CD4-positive, alpha-beta T cell treated with Interleukin-2 at 100 ng/mL for 4 hours (primary cell): ENCODE results near the gene CHST3.
"Not testable (repeated sequence)": the region's sequence is repeated elsewhere in the genome, so short reads cannot be mapped to it uniquely, and the experiment has no call there.

Source experiments
- DNase-seq: peaks from one replicate; pipeline ENCODE4 v3.0.0-alpha.2; 2020; ENCODE audit warnings: low spot score

Gene CHST3

DNA sequence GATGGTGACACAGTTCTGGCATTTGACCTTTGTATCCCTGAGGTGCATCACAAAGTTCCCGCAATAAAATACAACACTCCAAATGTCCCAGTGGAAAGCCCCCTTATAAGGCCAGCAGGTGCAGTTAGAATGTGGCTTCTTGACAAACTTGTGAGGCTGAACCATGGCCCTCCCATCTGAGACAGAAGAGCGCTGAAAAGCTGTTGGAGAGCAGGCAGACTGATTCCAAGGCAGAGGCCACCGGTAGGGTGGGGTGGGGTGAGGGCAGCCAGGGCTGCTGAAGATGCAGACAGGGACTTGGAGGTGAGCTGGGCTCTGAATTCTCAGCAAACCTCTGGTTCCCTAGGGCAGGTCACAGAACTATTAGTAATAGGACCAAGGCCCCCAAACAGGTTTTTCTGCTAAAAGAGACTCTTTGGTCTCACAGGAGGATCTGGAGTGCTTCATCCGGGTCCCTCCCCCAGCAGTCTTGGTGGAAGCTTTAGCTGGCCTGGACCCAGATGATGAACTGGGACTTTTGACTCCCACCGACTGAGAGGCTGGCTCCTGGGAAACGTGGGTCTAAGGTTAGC, 15.6 kb upstream of the CHST3 start:
- no peak for DNase-seq

- DNase-seq: no peak
Observed at GRCh38 chr10:71950683-71951082, 13.5 kb upstream of the CHST3 start.

GRCh38 chr10:71952745-71953144, 11.4 kb upstream of the CHST3 start:
- DNase-seq: no peak

- no peak for DNase-seq
Observed at GRCh38 chr10:71957546-71958275, 6.5 kb upstream of the CHST3 start.

DNA sequence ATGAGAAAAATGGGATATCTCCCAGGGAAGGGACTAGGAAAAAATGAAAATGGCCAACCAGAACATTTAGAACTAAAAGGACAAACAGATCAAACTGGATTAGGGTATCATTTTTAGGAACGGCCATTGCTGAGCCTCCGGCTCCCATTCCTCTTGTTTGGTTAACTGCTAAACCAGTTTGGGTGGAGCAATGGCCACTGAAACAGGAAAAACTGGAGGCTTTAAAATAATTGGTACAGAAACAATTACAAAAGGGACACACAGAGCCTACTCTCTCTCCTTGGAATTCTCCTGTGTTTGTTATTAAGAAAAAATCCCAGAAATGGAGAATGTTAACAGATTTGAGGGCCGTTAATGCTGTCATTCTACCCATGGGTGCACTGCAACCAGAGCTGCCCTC, 4.7 kb upstream of the CHST3 start:
- DNase-seq: no peak

DNA sequence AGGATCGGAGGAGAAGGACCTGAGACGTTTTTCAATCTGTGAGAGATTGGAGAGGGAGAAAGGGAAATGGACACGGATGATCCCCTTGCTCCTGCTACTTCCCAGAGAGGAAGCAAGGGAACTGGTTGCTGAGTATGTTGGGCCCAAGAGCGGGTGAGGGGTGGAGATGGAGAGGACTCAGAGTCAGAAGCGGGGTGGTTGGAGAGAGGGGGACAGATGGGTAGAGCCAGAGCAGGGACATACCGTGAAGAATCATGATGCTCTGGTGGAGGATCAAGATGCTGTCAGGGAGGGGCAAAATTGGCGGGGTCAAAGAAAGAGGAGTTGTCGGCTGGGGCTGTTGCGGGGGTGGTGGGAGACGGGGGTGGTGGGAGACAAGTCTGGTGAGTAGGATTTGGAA, 2.4 kb upstream of the CHST3 start:
- DNase-seq: no peak

- DNase-seq: no peak
Observed at GRCh38 chr10:71962901-71963300, 1.3 kb upstream of the CHST3 start.

GRCh38 chr10:71963351-71964097, 671 bp upstream of the CHST3 start:
- no peak for DNase-seq

DNA sequence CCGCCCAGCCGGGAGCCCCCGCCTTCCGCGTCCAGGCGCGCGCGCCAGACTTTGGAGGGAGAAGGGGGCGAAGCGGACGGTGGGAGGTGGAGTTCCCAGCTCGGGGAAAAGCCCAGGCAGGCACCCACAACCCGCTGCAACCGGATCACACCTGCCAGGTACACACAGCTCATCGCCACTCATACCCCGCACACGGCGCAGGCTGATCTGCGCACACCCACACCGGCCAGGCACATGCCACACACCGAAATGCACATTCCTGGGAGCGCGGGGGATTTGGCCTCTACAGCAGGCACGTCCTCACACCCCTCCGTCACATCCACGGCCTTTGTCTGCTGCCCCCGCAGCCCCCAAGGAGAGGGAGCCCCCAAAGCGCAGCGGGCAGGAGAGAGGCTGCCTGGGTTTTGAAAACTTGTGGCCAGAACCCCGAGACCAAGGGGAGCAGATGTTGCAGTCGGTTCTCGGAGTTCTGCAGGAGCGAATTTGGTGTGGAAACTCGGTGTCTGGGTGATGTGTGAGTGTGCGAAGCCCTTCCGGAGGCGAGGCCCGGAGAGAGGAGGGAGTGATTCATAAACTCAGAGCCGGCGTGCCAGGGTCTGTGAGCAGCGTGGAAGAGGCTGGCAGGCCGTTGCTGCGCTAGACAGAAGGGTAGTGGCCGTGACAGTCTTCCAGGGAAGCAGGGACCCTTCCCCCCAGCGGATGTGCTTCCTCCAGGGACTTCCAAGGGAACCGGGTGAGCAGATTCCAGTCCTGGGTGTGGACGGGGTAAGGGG, 734 bp downstream of the CHST3 start:
- DNase-seq: no peak

DNA sequence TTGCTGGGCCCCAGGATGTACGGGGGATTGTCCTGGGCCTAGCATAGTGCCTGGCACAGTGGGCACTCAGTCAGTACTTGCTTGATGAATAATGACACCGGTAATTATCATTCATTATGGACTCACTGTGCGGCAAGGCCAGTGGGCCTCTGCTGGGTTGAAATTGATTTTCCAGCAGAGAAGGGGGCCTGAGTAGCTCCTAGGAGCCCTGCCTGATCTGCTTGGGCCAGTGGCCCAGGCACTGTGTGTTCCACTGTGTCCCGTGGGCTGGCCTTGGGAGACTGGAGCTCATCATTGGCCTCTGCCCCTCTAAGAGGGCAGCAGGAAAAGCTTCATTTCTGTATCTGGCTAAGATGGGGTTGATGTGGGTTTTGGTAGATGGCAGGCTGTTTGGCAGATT, 1.4 kb downstream of the CHST3 start:
- no peak for DNase-seq

DNA sequence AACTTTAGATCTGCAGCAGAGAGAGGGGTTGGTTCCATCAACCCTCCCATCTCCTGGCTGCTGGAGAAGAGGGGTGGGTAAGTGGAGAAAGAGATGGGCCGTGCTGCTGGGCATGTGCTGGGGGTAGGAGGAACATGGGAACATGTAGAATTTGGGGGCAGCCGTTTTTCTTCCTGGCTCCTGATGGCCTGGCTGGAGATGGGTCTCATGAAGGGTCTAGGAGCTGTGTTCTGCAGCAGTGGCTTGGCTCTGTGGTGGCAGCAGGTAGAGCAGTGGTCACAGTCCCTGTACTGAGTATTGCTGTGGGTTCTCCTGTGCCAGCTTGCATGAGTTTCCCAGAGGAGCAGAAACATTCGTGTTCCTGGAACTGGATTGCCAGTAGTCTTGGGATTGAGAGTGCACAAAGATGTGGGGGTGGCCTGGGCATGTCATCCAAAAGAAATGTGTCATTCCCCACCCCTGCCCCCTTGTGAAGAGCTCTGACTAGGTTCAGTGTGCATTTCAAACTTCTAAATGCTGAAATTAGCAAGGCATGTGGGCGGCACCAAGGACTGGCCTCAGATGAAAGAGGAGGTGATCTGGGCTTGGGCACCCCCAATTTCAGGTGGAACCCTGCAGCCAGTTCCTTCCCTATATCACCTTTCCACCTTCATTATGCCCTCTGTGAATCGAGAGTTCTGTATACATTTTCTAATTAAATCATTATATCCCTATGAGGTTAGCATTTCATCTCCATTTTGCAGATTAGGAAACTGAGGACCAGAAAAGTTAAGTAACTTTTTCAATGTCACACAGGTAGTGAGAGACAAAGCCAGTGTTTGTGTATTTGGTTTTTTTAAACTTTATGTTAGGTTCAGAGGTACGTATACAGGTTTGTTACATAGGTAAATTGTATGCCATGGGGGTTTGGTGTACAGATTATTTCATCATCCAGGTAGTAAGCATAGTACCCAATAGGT, 2.1 kb downstream of the CHST3 start:
- DNase-seq: no peak

DNA sequence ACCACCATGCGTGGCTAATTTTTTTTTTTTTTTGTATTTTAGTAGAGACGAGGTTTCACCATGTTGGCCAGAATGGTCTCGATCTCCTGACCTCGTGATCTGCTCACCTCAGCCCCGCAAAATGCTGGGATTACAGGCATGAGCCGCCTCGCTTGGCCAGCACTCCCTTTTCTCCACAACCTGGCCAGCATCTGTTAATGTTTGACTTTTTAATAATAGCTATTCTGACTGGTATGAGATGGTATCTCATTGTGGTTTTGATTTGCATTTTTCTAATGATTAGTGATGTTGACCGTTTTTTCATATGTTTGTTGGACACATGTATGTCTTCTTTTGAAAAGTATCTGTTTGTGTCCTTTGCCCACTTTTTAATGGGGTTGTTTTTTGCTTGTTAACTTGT, 3.8 kb downstream of the CHST3 start:
- not testable (repeated sequence) for DNase-seq

DNA sequence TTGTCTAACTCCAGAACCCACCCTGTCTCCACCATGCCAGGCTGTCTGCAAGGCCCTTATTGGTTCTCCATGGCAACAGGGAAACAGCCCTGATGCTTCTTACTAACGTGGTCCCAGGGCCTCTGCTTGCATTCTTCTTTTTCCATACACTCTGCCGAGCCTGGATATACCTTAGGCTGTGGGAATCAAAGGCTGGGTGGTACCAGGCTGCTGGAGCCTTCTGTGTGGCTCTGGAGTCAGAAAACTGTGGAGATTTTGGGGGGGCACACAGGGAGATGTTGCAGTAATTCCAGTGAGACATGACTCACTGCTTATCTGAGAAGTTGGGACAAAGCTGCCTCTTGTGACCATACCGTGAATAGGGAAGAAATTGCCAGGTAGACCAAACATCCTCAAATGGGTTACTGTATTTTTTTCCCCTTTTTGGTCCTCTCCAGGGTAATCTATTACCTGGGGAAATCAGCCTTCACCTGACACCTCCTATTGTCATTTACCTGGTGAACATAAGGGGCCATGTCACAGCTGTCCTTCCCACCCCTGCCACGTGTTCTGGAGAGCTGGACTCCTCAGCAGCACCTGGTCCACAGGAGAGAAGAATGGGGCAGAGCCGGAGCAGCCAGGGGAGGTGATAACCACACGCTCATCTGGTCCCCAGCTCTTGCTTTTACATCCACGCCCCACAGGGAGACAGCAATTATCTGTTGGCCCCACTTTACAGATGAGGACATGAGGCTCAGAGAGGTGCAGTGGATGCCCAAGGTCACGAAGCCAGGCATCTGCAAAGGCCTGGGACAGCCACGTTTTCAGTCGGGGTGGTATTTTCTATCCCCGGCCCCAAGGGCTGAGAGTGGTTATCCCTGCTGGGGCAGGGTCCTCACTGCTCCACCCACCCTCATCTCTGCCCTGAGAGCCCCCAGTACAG, 4.6 kb downstream of the CHST3 start:
- no peak for DNase-seq

DNA sequence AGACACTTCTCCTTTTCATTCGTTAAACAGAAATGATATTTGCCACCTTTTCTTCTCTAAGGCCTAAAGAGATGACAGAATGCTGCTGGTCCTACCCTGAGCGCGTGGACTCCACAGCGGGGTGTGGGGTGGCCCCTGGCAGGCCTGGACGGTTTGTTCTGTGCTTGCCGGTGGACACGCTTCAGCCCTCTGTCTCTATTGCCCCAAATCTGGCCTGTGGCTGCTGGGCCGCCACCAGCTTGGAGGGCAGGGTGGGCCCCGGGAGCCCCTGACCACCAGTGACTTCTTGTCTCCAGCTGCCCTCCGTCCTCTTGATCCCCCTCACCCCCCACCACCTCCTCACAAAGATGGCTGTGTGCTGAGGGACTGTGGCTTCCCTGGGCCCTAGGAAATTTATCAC, 5.7 kb downstream of the CHST3 start:
- DNase-seq: no peak

DNA sequence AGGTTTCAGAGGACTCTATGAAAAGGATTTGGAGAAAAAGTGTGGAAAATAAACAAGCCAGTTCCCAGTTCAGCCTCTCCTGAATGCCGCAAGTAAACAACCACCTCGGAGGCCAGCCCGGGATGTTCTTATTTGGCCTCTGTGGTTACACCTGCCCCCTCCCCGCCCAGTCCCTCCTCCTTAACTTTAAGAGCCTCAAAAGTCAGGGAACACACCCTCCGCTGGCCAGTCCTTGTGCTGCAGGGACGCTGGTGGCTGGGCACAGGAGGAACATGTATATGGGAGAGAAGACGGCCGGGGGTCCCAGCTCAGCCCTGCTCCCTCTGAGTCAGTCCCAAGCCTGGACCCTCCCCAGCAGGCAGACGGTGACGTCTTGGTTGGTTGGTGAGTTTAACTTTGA, 6.1 kb downstream of the CHST3 start:
- DNase-seq: no peak

GRCh38 chr10:71970869-71971268, 6.7 kb downstream of the CHST3 start:
- no peak for DNase-seq

GRCh38 chr10:71971311-71971731, 7.1 kb downstream of the CHST3 start:
- no peak for DNase-seq

GRCh38 chr10:71971769-71972555, 7.8 kb downstream of the CHST3 start:
- no peak for DNase-seq
